Stimulated activated CD8-positive, alpha-beta memory T cell treated with anti-CD3 and anti-CD28 coated beads, Interleukin-12 subunit alpha, Interleukin-12 subunit beta, amount 100 ng/mL, for 24 hours (primary cell): ENCODE results near the gene STX10.

Experiments
- DNase-seq: peaks from one replicate; pipeline ENCODE4 v3.0.0-alpha.2; 2020; ENCODE audit errors: extremely low read depth

The STX10 gene

DNA sequence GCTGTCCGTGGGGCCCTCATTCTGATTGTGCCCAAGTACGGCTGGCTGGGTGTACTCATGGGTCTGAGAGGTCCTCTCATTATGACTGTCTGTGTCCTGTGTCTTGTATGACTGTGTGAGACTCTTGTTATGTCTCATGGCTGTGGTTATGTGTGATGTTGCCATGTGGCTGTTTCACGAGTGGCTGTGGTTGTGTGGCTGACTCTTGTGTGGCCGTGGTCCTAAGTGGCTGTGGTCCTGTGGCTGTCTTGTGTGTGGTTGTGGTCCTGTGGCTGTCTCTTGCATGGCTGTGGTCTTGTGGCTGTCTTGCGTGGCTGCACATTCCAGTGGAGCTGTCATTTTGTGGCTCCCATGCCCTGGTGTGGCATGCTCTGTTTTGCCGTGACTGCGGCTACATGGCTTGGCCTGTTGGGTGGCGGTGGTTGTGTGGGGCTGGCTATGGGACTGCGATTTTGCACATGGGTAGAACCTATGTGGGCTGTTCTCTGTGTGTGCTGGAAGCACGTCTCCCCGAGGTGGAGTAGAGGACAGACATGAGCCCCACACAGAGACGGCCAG lies 50.1 kb downstream of the STX10 start:
- DNase-seq, result no peak

DNA sequence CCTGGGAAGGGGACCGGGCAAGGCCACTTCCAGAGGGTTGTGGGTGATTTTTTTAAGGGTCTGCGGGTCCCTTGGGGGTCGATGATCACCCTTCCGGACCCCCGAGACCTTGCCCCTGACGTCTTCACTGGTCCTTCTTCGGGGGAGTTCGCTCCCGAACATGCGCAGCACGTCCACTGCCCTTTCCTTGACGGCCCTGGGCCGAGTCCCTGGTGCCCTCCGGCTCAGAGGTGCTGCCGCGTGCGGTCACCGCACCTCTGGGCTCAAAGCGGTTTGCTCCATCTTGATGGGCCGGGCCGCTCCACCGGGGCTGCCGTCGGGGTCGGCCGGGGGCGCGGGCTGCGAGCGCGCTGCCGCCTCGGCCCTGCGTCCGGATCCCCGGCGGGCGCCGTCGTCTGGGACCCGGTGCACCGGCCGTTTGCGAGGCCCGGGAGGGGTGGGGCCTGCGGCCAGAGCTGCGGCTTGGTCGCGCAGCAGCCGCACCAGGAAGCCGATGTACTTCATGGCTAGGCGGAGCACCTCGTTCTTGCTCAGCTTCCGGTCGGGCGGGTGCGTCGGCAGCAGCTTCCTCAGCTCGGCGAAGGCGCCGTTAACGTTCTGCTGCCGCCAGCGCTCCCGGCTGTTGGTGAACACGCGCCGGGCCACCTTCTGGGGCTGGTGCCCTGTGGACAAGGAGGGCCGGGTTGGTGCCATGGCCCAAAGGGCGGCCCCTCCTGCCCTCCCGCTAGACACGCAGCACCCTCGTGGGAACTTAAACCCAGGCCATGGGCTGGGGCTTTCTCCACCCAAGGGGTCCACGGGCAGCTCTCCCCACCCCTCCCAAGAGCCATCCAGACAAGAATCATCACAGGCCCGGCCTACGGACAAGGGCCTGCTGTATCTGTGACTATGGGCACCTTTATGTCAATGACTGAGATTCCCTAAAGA lies 50.8 kb downstream of the STX10 start:
- DNase-seq, result no peak

DNA sequence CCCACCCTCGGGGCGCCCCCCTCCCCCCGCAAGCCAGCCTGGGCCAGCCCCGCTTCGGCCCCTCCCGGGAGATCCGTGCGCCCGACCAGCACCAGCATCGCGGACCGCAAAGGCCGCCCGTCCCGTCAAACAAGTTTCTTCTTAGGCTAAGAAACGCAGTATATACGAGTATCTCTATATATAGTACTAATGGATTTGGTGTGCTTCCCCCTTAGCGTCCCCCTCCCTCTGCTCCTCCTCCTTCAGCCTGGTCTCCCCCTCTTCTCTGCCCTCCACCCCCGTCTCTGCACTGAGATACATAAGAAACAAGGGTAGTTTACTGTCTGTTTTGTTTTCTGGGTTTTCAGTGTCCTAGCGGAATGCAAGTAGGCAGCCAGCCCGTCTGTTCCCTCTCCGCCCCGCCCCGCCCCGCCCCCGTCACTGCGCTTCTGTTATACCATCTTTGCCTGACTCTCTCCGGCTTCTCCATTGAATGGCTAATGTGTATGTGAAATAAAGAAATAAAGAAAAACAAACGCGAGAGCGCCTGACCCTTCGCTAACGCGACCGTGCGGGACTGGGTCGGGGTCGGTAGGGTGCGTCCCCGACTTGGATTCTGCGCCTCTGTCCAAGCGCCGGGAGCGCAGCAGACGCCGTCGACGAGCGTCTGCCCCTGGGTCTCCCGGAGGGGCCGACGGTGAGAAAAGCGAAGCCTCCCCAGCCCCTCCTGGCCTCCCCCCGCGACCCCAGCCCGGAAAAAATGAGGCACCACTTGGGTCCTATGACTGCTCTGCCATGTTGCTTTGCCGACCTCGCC lies 51.7 kb downstream of the STX10 start:
- DNase-seq, result no peak

DNA sequence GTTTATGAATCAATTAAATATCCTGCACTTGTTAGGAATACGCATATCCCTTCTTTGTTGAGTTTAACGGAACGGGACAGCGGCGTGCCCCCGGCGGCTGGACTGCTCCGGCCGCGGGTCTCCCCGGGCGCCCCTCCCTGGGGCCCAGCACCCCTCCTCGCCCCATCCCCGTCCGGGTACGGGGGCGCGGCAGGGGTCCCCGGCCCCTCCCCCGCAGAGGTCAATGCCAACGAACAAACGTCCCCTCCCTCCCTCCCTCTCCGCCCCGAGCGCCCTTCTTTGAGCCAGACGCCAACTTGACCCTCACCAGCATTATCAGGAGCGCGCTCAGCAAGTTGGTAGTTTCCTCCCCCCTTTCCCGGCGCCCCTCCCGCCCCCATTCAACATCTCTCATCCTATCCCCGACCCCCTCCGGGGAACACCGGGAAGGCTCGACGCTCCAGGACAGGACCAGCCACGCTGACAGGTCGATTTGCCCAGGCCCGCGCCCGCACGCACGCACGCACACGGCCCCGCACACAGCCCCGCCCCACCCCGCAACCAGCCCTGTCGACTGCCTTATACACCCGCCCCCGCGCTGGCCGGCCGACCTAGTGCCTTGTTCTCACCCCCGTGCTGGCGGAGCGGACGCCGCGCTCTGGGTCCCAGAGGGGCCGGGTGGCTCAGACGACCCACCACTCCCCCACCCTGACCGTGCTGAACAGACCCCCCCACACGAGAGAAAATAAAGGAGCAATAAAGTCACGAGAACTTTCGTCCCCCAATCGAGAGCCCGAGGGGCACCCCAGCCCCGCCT lies 52.5 kb downstream of the STX10 start:
- DNase-seq, result no peak

DNA sequence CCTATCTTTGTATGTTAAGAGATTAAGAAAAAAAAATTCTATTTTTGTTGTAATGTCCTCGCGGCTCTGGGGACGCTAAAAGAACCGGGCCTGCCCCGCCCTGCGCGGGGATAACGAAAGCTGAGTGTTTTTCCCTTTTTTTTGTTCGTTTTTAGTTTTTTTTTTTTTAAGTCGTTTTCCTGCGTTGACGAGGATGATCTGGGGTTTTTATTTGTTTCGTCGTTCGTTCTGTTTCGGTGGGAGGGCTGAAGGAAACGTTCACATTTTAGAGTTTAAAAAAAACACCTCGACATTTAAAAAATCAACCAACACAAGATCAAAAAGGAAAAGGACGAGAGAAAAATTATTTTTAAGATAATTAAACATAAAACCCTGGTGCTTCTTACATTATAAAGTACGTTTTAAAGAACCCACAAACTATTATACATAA lies 53.1 kb downstream of the STX10 start:
- DNase-seq, result no peak

DNA sequence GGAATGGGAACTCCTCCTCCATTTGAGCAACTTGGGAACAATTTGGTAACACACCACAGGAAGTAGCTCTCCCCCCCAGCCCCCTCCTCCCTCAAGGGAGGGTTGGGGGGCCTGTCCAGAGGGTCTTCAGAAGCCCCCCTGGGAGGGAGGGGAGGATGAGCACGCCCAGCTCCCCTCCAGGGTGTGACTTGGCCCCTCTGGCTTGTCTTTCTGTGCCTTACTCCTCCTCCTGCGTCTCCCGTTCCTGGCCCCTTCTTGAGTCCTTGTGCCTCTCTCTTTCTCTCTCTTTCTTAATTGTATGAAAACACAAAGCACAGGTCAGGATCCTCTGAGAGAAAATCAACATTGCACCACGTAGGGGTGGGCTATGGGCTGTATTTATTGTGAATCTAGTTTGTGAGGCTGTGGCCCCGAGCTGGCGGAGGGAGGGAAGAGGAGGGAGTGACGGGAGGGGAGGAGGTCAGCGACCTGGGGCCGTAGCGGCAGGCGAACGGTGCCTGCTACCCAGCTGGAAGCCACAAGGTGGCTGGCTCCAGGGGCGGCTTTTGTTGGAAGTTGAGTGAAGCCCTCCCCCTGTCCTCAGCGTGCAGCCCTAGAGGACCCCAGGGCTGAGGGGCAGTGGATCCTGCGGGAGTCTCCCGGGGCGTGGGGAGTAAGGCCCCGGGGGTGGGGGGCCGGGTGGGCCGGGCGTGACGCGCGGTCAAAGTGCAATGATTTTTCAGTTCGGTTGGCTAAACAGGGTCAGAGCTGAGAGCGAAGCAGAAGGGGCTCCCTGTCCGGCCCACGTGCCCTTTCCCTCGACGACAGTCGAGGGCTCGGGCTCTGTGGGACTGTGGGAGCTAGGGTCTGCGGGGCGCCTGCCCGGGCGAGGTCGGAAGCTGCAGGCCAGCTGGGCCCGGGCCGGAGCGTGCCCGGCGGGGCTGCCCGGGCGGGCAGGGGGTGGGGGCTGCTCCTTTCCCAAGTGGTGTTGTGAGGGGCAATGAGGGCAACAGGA lies 53.9 kb downstream of the STX10 start:
- DNase-seq, result no peak

DNA sequence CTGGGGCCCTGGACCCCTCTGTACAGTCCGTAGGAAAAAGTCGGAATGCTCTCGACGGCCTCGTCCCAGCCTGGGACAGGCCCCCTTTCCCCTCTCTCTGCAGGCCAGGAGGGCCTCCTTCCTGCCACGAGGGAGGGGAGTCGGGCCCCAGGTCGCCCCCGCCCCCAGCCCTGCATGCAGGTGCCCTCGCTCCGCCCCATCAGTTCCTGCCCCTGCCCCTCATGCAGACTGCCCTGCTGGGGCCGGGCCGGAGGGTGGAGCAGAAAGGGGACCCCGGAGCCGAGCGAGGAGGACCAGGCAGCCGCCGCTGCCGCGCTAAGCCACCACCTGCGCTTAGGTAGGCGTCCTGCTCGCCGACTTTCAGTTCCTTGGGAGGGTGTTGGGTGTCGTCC lies 54.8 kb downstream of the STX10 start:
- DNase-seq, result no peak

DNA sequence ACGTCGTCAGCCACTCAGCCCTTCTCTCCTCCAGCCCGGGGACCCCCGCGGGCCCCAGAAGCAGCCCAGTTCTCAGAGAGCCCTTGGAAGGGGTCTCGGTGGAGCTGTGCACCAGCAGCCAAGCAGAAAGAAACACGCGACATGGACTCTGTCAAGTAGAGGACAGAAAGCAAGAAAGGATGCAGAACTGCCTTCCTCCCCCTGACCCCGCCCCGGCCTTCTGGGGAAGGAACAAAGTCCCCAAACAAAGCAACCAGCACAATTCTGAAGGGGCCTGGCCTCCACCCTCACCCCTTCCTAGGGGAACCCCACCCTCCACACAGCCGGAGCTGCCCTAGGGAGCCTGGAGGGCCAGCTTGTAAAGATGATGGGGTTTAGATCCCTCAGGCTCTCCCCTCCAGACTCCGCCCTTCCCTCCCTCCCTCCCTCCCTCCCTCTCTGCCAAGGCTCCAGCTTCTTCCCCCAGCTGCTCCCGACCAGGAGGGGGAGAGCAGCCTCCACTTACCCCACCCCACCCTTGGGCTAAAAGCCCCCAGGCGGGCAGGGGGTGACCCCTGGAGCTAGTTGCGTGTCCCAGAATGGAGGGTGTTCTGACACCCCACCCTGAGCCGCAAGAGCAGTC lies 55.3 kb downstream of the STX10 start:
- no peak for DNase-seq

DNA sequence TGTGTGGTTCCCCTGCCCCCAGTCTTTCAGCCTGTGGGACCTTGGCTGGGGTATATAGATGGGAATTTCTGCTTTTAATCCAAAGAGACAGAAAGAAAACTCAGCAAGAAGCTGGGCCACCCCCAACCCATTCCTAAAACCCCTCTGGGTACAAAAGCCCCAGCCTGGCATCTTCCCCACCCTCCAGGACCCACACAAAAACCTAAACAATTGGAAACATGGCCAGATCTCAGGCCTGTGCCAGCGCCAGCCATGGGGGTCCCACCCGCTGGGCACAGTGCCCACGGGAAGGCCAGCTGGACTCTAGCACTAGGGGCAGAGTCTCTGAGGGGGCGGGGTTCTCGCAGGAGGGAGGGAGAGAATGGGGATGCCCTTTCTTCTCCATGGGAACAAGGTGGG lies 56.1 kb downstream of the STX10 start:
- DNase-seq, result no peak
